Adrenal gland (tissue), 12 donors: Measurements from ENCODE around the gene H6PD. TPM values are rescaled to one million over a fixed set of nuclear protein-coding genes. Genes with fewer than 3 reads are reported as not detected.

Source experiments
- DNase-seq, 7 donors: peaks; one replicate each; pipeline ENCODE4 v3.0.0-alpha.2; 2019 to 2020
- H3K27ac ChIP-seq, 5 donors: fragments of 200-600 bp; sonication (generic) in 4 of 5; 1 replicate in 3 of 5; 2 replicates in 2 of 5; pipeline versions ENCODE4 v1.5.1 to v1.8.0; 2016 to 2020; ENCODE audit warnings: mild to moderate bottlenecking in 1 of 5
- H3K27me3 ChIP-seq: fragments of 200-600 bp; 2 replicates; pipeline ENCODE4 v1.8.0; 2021
- H3K36me3 ChIP-seq, 2 donors: fragments of 200-600 bp; replicated peaks in 1 of 2; 1 replicate in 1 of 2; 2 replicates in 1 of 2; pipeline versions ENCODE4 v1.5.1 to v1.8.0; 2018 to 2022
- H3K4me1 ChIP-seq, 2 donors: fragments of 200-600 bp; replicated peaks in 1 of 2; 1 replicate in 1 of 2; 2 replicates in 1 of 2; pipeline versions ENCODE4 v1.5.1 to v1.8.0; 2018 to 2021
- H3K4me3 ChIP-seq, 4 donors: fragments of 200-600 bp; sonication (generic) in 3 of 4; one replicate each; pipeline ENCODE4 v1.5.1; 2016 to 2018
- H3K9me3 ChIP-seq, 3 donors: fragments of 200-600 bp; sonication (generic) in 1 of 3; replicated peaks in 1 of 3; 1 replicate in 2 of 3; 2 replicates in 1 of 3; pipeline versions ENCODE4 v1.5.1 to v1.8.0; 2016 to 2021
- POLR2A ChIP-seq, 2 donors: fragments of 450-650 bp; IDR thresholded peaks; one replicate each; pipeline ENCODE4 v1.6.1; 2017; ENCODE audit warnings: antibody characterized with exemption in 2 of 2, mild to moderate bottlenecking in 2 of 2, moderate library complexity in 1 of 2
- WGBS, 4 donors: extraction: QIAGEN DNeasy Blood & Tissue Kit in 2 of 4; methylation state at CpG; one replicate each; pipeline versions ENCODE4 v1.1.5 to v1.1.7; 2013 to 2017; 5-methylcytosine and 5-hydroxymethylcytosine counted together
- intact Hi-C, 2 donors: fragments of 100-400 bp; cut with DNase I; formaldehyde crosslinking; loops; one replicate each; pipeline versions ENCODE4 v1.14.1 to v1.15.0; 2022 to 2023
- polyA plus RNA-seq, 3 donors: library from polyadenylated mRNA; stranded (reverse); fragments of 200-250 nt in 2 of 3; fragments of 350-450 nt in 1 of 3; fragmentation: Illumina TruSeq in 1 of 3; extraction: RNeasy Lipid Tissue Mini Kit (QIAGEN cat#74804) in 1 of 3; gene quantifications; one replicate each; pipeline ENCODE4 v1.2.3, GENCODE V29; 2013 to 2014
- total RNA-seq, 9 donors: library from RNA; depleted of rRNA in 4 of 9; stranded (reverse); fragments of >200 nt in 4 of 9; fragments of 120-200 nt in 1 of 9; fragmentation: NEBNext Ultra II Directional in 1 of 9; extraction: Animal tissue kit (Norgen Biotek cat#: 25700) in 1 of 9; gene quantifications; one replicate each; pipeline versions ENCODE4 v1.1.0 to v1.2.4, GENCODE V29; 2013 to 2023
- TF ChIP-seq, protein P1 (sequence below), 6 experiments: fragments of 450-650 bp in 4 of 6; fragments of 200-600 bp in 2 of 6; sonication (generic) in 1 of 6; IDR thresholded peaks; 1 replicate in 5 of 6; 2 replicates in 1 of 6; pipeline versions ENCODE4 v1.5.1 to v1.8.0; 2016 to 2021; ENCODE audit warnings: antibody characterized with exemption in 6 of 6, mild to moderate bottlenecking in 2 of 6, moderate library complexity in 1 of 6
- donor health status: healthy with polysubstance abuse.
- donor health status: Bipolar disorder and iron deficiency.
- donor health status: DM: yes; HTN: yes; CAD: no.
- donor health status: DM: no; HTN: no; CAD: no.
- donor health status: DM: no; HTN: no; CAD: no.
- donor health status: DM: yes; HTN: yes; CAD: no.

The H6PD gene
- total and polyA plus RNA-seq, 12 donors, result 20.3 to 116 (median 80.4) TPM

DNA sequence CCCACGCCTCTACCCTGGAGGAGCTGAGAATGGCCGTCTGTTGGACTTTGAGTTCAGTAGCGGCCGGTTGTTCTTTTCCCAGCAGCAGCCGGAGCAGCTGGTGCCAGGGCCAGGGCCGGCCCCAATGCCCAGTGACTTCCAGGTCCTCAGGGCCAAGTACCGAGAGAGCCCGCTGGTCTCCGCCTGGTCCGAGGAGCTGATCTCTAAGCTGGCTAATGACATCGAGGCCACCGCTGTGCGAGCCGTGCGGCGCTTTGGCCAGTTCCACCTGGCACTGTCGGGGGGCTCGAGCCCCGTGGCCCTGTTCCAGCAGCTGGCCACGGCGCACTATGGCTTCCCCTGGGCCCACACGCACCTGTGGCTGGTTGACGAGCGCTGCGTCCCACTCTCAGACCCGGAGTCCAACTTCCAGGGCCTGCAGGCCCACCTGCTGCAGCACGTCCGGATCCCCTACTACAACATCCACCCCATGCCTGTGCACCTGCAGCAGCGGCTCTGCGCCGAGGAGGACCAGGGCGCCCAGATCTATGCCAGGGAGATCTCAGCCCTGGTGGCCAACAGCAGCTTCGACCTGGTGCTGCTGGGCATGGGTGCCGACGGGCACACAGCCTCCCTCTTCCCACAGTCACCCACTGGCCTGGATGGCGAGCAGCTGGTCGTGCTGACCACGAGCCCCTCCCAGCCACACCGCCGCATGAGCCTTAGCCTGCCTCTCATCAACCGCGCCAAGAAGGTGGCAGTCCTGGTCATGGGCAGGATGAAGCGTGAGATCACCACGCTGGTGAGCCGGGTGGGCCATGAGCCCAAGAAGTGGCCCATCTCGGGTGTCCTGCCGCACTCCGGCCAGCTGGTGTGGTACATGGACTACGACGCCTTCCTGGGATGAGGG, 29.7 kb downstream of the H6PD start:
- peaks cover 0 to 6% of the 10 kb centered on the region in 2 donors for H3K4me1 ChIP-seq
- intact Hi-C loops, result no loop called here
- TF ChIP-seq, protein P1, sequence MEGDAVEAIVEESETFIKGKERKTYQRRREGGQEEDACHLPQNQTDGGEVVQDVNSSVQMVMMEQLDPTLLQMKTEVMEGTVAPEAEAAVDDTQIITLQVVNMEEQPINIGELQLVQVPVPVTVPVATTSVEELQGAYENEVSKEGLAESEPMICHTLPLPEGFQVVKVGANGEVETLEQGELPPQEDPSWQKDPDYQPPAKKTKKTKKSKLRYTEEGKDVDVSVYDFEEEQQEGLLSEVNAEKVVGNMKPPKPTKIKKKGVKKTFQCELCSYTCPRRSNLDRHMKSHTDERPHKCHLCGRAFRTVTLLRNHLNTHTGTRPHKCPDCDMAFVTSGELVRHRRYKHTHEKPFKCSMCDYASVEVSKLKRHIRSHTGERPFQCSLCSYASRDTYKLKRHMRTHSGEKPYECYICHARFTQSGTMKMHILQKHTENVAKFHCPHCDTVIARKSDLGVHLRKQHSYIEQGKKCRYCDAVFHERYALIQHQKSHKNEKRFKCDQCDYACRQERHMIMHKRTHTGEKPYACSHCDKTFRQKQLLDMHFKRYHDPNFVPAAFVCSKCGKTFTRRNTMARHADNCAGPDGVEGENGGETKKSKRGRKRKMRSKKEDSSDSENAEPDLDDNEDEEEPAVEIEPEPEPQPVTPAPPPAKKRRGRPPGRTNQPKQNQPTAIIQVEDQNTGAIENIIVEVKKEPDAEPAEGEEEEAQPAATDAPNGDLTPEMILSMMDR (IDR thresholded peaks at IDR 0.05), result no peak
- TF ChIP-seq POLR2A (IDR thresholded peaks at IDR 0.05), result no peak
- WGBS, 4 donors, result 93 to 96% (median 95%) methylated on average over 27 to 50 of the region's 50 CpGs
- H3K36me3 ChIP-seq, result peaks cover 0 to 54% of the 10 kb centered on the region in 2 donors
- H3K27ac ChIP-seq, result no peak overlapping the region
- H3K9me3 ChIP-seq, result no peaks in the 10 kb centered on the region
- peak in 1 of 7 donors; percentile 20 for DNase-seq
- no peaks in the 10 kb centered on the region for H3K27me3 ChIP-seq
- no peak overlapping the region for H3K4me3 ChIP-seq

DNA sequence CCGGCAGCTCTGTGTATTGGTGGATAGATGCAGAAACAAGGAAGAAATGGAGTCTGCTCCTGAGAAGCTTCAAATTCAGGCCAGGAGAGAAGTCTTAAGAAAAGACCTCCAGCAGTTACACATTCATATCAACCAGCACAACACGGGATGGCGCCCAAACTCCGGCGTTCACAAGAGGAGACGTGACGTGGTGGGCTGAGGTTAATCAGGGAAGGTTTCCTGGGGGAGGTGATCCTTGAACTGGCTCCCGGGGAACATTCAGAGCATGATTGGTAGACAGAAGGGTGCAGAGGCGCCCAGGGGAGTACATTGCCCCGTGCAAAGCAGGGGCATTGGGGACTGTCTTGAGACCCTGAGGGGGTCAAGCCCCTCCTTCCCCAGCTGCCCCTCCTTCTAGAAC, 30.5 kb downstream of the H6PD start:
- Histone ChIP-seq H3K4me3 (no peak overlapping the region), H3K27ac (no peak overlapping the region), H3K27me3 (no peaks in the 10 kb centered on the region), H3K36me3 (peaks cover 0 to 54% of the 10 kb centered on the region in 2 donors), H3K4me1 (peaks cover 0 to 6% of the 10 kb centered on the region in 2 donors), H3K9me3 (no peaks in the 10 kb centered on the region)
- WGBS, 4 donors, result 87 to 95% (median 90%) methylated on average over 9 to 10 of the region's 10 CpGs
- DNase-seq, result no peak
- intact Hi-C loops, result loop anchor here in 1 of 2 donors (5.0 kb wide), 1 partner anchor 227 kb away; no protein-coding TSS in a partner anchor
- no peak for TF ChIP-seq POLR2A (IDR thresholded peaks at IDR 0.05)
- TF ChIP-seq, protein P1 (IDR thresholded peaks at IDR 0.05), result no peak

DNA sequence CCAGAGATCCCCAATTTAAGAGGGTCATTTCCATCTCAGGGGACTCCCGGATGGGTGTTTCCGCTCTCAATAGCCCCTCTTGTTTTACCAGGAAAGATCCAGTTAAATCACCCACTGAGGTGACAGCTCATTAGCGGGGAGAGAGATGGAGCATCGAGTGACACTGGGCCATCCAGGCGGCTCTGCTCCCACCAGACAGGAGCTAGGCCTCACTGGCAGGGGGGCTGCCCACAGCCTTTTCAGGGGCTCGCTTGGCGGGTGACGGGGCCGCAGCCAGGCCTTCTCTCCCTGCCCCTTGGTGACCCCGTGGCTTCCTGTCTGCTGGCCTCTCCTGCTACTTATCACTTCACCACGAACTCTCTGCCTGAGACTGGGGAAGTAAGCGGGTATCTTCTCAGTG, 31.4 kb downstream of the H6PD start:
- H3K27ac ChIP-seq, result no peak overlapping the region
- no peak for DNase-seq
- H3K4me1 ChIP-seq, result peaks cover 0 to 6% of the 10 kb centered on the region in 2 donors
- H3K36me3 ChIP-seq, result peaks cover 0 to 54% of the 10 kb centered on the region in 2 donors
- no peaks in the 10 kb centered on the region for H3K27me3 ChIP-seq
- H3K4me3 ChIP-seq, result no peak overlapping the region
- WGBS, 4 donors, result 77 to 85% (median 81%) methylated on average over 10 to 12 of the region's 12 CpGs
- H3K9me3 ChIP-seq, result no peaks in the 10 kb centered on the region
- TF ChIP-seq, protein P1 (IDR thresholded peaks at IDR 0.05), result no peak
- no peak for TF ChIP-seq POLR2A (IDR thresholded peaks at IDR 0.05)
- intact Hi-C loops, result loop anchor here in 1 of 2 donors (5.0 kb wide), 1 partner anchor 226 kb away; no protein-coding TSS in a partner anchor

DNA sequence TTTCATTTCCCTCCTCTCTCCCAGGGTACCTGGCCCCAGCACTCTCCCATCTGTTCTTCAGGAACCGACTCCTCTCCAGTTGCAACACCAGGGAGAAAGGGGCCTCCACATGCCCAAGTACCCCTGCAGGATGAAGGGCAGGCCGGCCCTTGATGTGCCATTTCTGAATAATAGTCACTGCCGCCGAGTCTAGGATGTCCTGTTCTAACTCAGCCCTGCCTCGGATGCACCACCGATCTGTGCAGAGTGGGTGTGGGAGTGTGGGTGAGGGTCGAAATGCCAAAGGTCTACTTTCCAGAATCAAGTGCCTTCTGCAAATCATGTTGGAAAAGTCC, 32.7 kb downstream of the H6PD start:
- intact Hi-C loops, result loop anchor here in 1 of 2 donors (5.0 kb wide), 1 partner anchor 225 kb away; no protein-coding TSS in a partner anchor
- peaks cover 0 to 6% of the 10 kb centered on the region in 2 donors for H3K4me1 ChIP-seq
- peaks cover 0 to 43% of the 10 kb centered on the region in 2 donors for H3K36me3 ChIP-seq

More for the DNA sequence above, 32.7 kb downstream of the H6PD start:
- no peak overlapping the region for H3K4me3 ChIP-seq
- no peaks in the 10 kb centered on the region for H3K27me3 ChIP-seq
- H3K9me3 ChIP-seq, result no peaks in the 10 kb centered on the region
- H3K27ac ChIP-seq, result peak overlapping the region in 1 of 5 donors; percentile 11
- 55 to 67% (median 63%) methylated on average over 6 to 7 of the region's 7 CpGs for WGBS, 4 donors
- no peak for DNase-seq
- TF ChIP-seq, protein P1 (IDR thresholded peaks at IDR 0.05), result peak in 1 of 6 experiments; percentile 33
- no peak for TF ChIP-seq POLR2A (IDR thresholded peaks at IDR 0.05)
